Activated CD4-positive, alpha-beta memory T cell treated with anti-CD3 and anti-CD28 coated beads, Interleukin-2, amount 10 ng/mL, durations not matched to agents 7 days and 5 days (primary cell): ENCODE results near the gene DPF1. TPM values are rescaled to one million over a fixed set of nuclear protein-coding genes. Genes with fewer than 3 reads are reported as not detected.

Experiments used
- total RNA-seq, 2 experiments: library from RNA; stranded (reverse); gene quantifications; one replicate each; pipeline ENCODE4 v1.2.3, GENCODE V29; 2021

Gene DPF1
- total RNA-seq, 2 experiments from 2014 or later, result 0.40 to 0.55 TPM

Other genes starting within 250 kb of the DPF1 start
- not detected for gene PPP1R14A, start 32.2 kb upstream of the DPF1 start, total RNA-seq
- gene SPINT2, start 40.4 kb upstream of the DPF1 start, total RNA-seq, result 1 to 10 TPM; 7.3 to 8.0 TPM
- gene C19orf33, start 80.0 kb upstream of the DPF1 start, total RNA-seq, result under 1 TPM; 0.55 to 0.71 TPM
- gene YIF1B, start 91.7 kb upstream of the DPF1 start, total RNA-seq, result 10 to 100 TPM; 75.4 to 76.1 TPM
- 10 to 100 TPM; 14.3 to 14.4 TPM for gene KCNK6, start 95.6 kb upstream of the DPF1 start, total RNA-seq
- 1 to 10 TPM; 5.3 to 5.7 TPM for gene CATSPERG, start 111.6 kb upstream of the DPF1 start, total RNA-seq
- gene PSMD8, start 150.3 kb upstream of the DPF1 start, total RNA-seq, result 100 to 1,000 TPM; 167 to 178 TPM
- under 1 TPM; 0.28 to 0.40 TPM for gene GGN, start 163.8 kb upstream of the DPF1 start, total RNA-seq
- gene SPRED3, start 164.5 kb upstream of the DPF1 start, total RNA-seq, result 1 to 10 TPM; 2.1 to 3.8 TPM
- 10 to 100 TPM; 34.7 to 36.5 TPM for gene FAM98C, start 178.9 kb upstream of the DPF1 start, total RNA-seq
- gene RASGRP4, start 202.0 kb upstream of the DPF1 start, total RNA-seq, result 10 to 100 TPM; 19.5 to 20.0 TPM
- gene RYR1, start 209.5 kb upstream of the DPF1 start, total RNA-seq, result 1 to 10 TPM; 2.6 to 3.9 TPM